H1 (cell line): ENCODE data around the gene PBX3. TPM values are rescaled to one million over a fixed set of nuclear protein-coding genes. Genes with fewer than 3 reads are reported as not detected.

Source experiments
- CTCF ChIA-PET: fragments of 300-600 bp; sonication (Branson Sonifier 250); formaldehyde crosslinking; loops from one replicate; lab custom pipeline; 2021; ENCODE audit not compliant: partially characterized antibody; lab: Charles Lee
- POLR2A ChIA-PET: fragments of 300-600 bp; sonication (Branson Sonifier 250); formaldehyde crosslinking; loops from one replicate; lab custom pipeline; 2021; ENCODE audit warnings: inconsistent platforms; ENCODE audit not compliant: partially characterized antibody; lab: Charles Lee
- DNase-seq, 2 experiments: peaks; one replicate each; pipeline versions ENCODE4 v3.0.0 to v3.0.0-alpha.2; 2010 to 2022; ENCODE audit warnings: low spot score in 2 of 2, low read depth in 1 of 2, mixed read lengths in 1 of 2
- FAIRE-seq: peaks from 2 replicates; lab custom pipeline; 2011; peaks lifted over from hg19 to GRCh38; lab: Jason Lieb, UNC
- H2AFZ ChIP-seq: 2 replicates; pipeline ENCODE4 v1.8.1; 2012; ENCODE audit warnings: low read length, inconsistent platforms
- H2AK5ac ChIP-seq: 2 replicates; pipeline ENCODE4 v1.6.1; 2013; ENCODE audit warnings: low read depth, low read length
- H2BK120ac ChIP-seq: replicated peaks from 2 replicates; pipeline ENCODE3; 2013; ENCODE audit warnings: low read depth, low read length, inconsistent platforms
- H2BK12ac ChIP-seq: 2 replicates; pipeline ENCODE4 v1.6.1; 2013; ENCODE audit warnings: low read depth, low read length
- H2BK15ac ChIP-seq: 2 replicates; pipeline ENCODE4 v1.6.1; 2013; ENCODE audit warnings: low read length
- H2BK20ac ChIP-seq: 2 replicates; pipeline ENCODE4 v1.6.1; 2013; ENCODE audit warnings: low read length
- H2BK5ac ChIP-seq: 2 replicates; pipeline ENCODE4 v1.6.1; 2013; ENCODE audit warnings: low read depth, low read length
- H3K14ac ChIP-seq: 2 replicates; pipeline ENCODE4 v1.6.1; 2013; ENCODE audit warnings: inconsistent platforms; ENCODE audit not compliant: insufficient read length
- H3K18ac ChIP-seq: 2 replicates; pipeline ENCODE4 v1.6.1; 2013; ENCODE audit warnings: low read length; ENCODE audit errors: extremely low read depth
- H3K23ac ChIP-seq: 2 replicates; pipeline ENCODE4 v1.6.1; 2013; ENCODE audit warnings: inconsistent platforms; ENCODE audit not compliant: insufficient read length
- H3K23me2 ChIP-seq: 2 replicates; pipeline ENCODE4 v1.6.1; 2013; ENCODE audit warnings: low read depth, low read length
- H3K27ac ChIP-seq: 2 replicates; pipeline ENCODE4 v1.6.1; 2011; ENCODE audit warnings: low read depth, low read length, inconsistent platforms
- H3K27me3 ChIP-seq, 4 experiments: replicated peaks in 1 of 4; 1 replicate in 1 of 4; 2 replicates in 3 of 4; pipeline versions ENCODE4 v1.6.1 to v1.8.1; 2011 to 2013; ENCODE audit warnings: low read length in 3 of 4, mild to moderate bottlenecking in 3 of 4, inconsistent platforms in 2 of 4, mixed read lengths in 2 of 4, moderate library complexity in 1 of 4; ENCODE audit not compliant: control insufficient read depth in 3 of 4, insufficient read depth in 3 of 4; ENCODE audit errors: extremely low read depth in 1 of 4
- H3K36me3 ChIP-seq, 4 experiments: 2 replicates each; pipeline versions ENCODE4 v1.6.1 to v1.8.1; 2011 to 2013; ENCODE audit warnings: mild to moderate bottlenecking in 4 of 4, low read length in 3 of 4, moderate library complexity in 2 of 4, control low read depth in 1 of 4, inconsistent platforms in 1 of 4; ENCODE audit not compliant: insufficient read depth in 4 of 4, control insufficient read depth in 2 of 4
- H3K4ac ChIP-seq: replicated peaks from 2 replicates; pipeline ENCODE3; 2013; ENCODE audit warnings: low read length, low read depth, mixed read lengths, inconsistent platforms; ENCODE audit not compliant: insufficient read length
- H3K4me1 ChIP-seq, 4 experiments: replicated peaks in 1 of 4; 1 replicate in 1 of 4; 2 replicates in 3 of 4; pipeline versions ENCODE4 v1.6.1 to v1.8.1; 2011 to 2013; ENCODE audit warnings: low read length in 3 of 4, inconsistent platforms in 2 of 4, mixed read lengths in 1 of 4; ENCODE audit not compliant: insufficient read depth in 4 of 4, control insufficient read depth in 3 of 4
- H3K4me2 ChIP-seq, 2 experiments: 2 replicates each; pipeline versions ENCODE4 v1.6.1 to v1.8.1; 2011 to 2013; ENCODE audit warnings: low read depth in 2 of 2, low read length in 2 of 2, control low read depth in 1 of 2, inconsistent platforms in 1 of 2, mild to moderate bottlenecking in 1 of 2; ENCODE audit not compliant: insufficient read depth in 1 of 2
- H3K4me3 ChIP-seq, 4 experiments: fragments of 200-600, 300-600 bp in 1 of 4; sonication (generic), shearing (Covaris generic), sonication (Bioruptor Twin) in 1 of 4; 2 replicates each; pipeline versions ENCODE4 v1.5.1 to v1.8.1; 2011 to 2016; ENCODE audit warnings: low read length in 4 of 4, low read depth in 3 of 4, control low read depth in 2 of 4, inconsistent platforms in 2 of 4, mild to moderate bottlenecking in 2 of 4, mixed read lengths in 1 of 4, moderate library complexity in 1 of 4; ENCODE audit not compliant: insufficient read depth in 2 of 4; ENCODE audit errors: extremely low read depth in 1 of 4
- H3K56ac ChIP-seq: replicated peaks from 2 replicates; pipeline ENCODE3; 2013; ENCODE audit warnings: low read depth, mild to moderate bottlenecking, mixed read lengths, low read length, inconsistent platforms; ENCODE audit not compliant: insufficient read length
- H3K79me1 ChIP-seq: 2 replicates; pipeline ENCODE4 v1.6.1; 2013; ENCODE audit warnings: low read depth, low read length, control low read depth
- H3K79me2 ChIP-seq, 2 experiments: 2 replicates each; pipeline versions ENCODE4 v1.6.1 to v1.8.1; 2012 to 2013; ENCODE audit warnings: low read length in 2 of 2, mild to moderate bottlenecking in 2 of 2, inconsistent platforms in 1 of 2; ENCODE audit not compliant: insufficient read depth in 2 of 2, control insufficient read depth in 1 of 2
- H3K9ac ChIP-seq, 4 experiments: replicated peaks in 1 of 4; 1 replicate in 1 of 4; 2 replicates in 3 of 4; pipeline versions ENCODE4 v1.6.1 to v1.8.1; 2011 to 2013; ENCODE audit warnings: low read depth in 3 of 4, low read length in 3 of 4, control low read depth in 2 of 4, mild to moderate bottlenecking in 2 of 4, moderate library complexity in 2 of 4, inconsistent platforms in 1 of 4; ENCODE audit errors: extremely low read depth in 1 of 4
- H3K9me3 ChIP-seq, 2 experiments: 2 replicates each; pipeline versions ENCODE4 v1.6.1 to v1.8.1; 2012 to 2013; ENCODE audit warnings: mild to moderate bottlenecking in 2 of 2, moderate library complexity in 2 of 2, control low read depth in 1 of 2, inconsistent platforms in 1 of 2, low read depth in 1 of 2, low read length in 1 of 2, mixed read lengths in 1 of 2; ENCODE audit not compliant: insufficient read depth in 2 of 2
- H4K20me1 ChIP-seq, 2 experiments: replicated peaks in 1 of 2; 2 replicates each; pipeline versions ENCODE3 to v1.8.1; 2011 to 2013; ENCODE audit warnings: inconsistent platforms in 2 of 2, low read length in 2 of 2, mild to moderate bottlenecking in 1 of 2; ENCODE audit not compliant: insufficient read depth in 2 of 2, control insufficient read depth in 1 of 2
- H4K5ac ChIP-seq: 2 replicates; pipeline ENCODE4 v1.6.1; 2013; ENCODE audit warnings: low read length, low read depth, mixed read lengths, inconsistent platforms; ENCODE audit not compliant: insufficient read length
- H4K8ac ChIP-seq: 2 replicates; pipeline ENCODE4 v1.8.0; 2013; ENCODE audit warnings: mild to moderate bottlenecking, moderate library complexity, low read length, inconsistent platforms; ENCODE audit not compliant: insufficient read depth; ENCODE audit errors: extremely low read depth
- H4K91ac ChIP-seq: replicated peaks from 2 replicates; pipeline ENCODE3; 2013; ENCODE audit warnings: low read length, mixed read lengths, inconsistent platforms; ENCODE audit not compliant: insufficient read length
- CBX8 ChIP-seq: fragments of 300-800, 300-1000 bp; sonication (generic); IDR thresholded peaks from 2 replicates; pipeline ENCODE4 v1.7.1; 2016; ENCODE audit warnings: low read depth, low read length, borderline replicate concordance
- POLR2AphosphoS5 ChIP-seq: IDR thresholded peaks from 2 replicates; pipeline ENCODE4 v1.6.1; 2011; ENCODE audit warnings: low read depth, low read length
- WGBS, 2 experiments: shearing (Covaris generic) in 1 of 2; methylation state at CpG; one replicate each; pipeline versions ENCODE4 v1.1.6 to v1.1.7; 2013 to 2015; ENCODE audit warnings: low lambda C conversion rate in 2 of 2, mixed read lengths in 2 of 2, inconsistent platforms in 1 of 2, low coverage in 1 of 2, missing lambda C conversion rate in 1 of 2; ENCODE audit not compliant: insufficient replicate concordance in 2 of 2, insufficient coverage in 1 of 2, insufficient read length in 1 of 2; ENCODE audit errors: extremely low coverage in 1 of 2, missing lambda C conversion rate in 1 of 2; 5-methylcytosine and 5-hydroxymethylcytosine counted together
- polyA plus RNA-seq, 7 experiments: library from polyadenylated mRNA; depleted of rRNA in 3 of 7; stranded (reverse) in 5 of 7; unstranded in 2 of 7; fragments of >200 nt in 5 of 7; fragments of 200-250 nt in 2 of 7; gene quantifications; 1 replicate in 5 of 7; 2 replicates in 1 of 7; 4 replicates in 1 of 7; pipeline versions ENCODE4 v1.2.1 to v1.2.3, GENCODE V29; 2011 to 2013; ENCODE audit warnings: missing spikeins in 2 of 7, mixed read lengths in 2 of 7
- total RNA-seq: library from RNA; stranded (reverse); fragmentation: NEBNext Ultra II Directional; extraction: Animal tissue kit (Norgen Biotek cat#: 25700); gene quantifications from 2 replicates; pipeline ENCODE4 v1.2.1, GENCODE V29; 2021

PBX3 gene
- total and polyA plus RNA-seq, 2 of the 8 experiments (the other 6 are each of a cell fraction or from before 2014, with no cell fraction given), result 22.7 to 44.3 TPM

DNA sequence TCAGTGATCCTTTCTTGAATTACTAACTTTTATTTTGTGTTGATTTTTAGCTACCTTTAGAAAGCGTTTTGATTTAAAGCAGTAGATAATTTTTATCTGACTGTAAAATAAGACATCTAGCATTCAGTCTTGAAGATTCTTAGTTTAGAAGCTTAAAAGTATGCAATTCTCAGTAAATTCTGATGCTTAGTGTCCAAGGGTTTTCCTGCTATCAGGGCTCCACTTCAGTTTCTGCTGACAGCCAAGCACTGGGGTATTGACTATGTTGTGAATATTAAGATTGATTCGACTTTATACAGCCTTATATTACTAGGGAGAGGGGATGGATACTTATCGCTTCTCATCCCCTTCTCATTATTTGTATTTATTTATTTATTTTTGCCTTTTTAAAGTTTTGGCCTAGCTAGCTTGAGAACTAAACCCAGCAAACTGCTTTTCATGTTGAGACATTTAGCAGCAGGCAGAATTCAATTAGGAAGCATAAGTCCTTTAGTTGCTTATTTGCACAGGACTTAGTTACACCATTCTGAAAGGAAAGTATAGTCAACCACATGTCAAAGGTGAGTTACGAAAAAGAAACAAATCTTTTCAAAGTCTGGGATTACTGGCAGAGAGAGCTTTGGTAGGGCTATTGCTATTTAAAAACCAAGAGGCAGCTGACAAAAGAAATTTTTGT, 2.9 kb downstream of the PBX3 start:
- peaks cover 15% of the 10 kb centered on the region for H3K23me2 ChIP-seq
- no peaks in the 10 kb centered on the region for H4K20me1 ChIP-seq
- peak overlapping the region in 1 of 4 experiments; percentile 99; a peak in 2 of 8 replicates for H3K4me3 ChIP-seq
- H3K36me3 ChIP-seq, result peaks cover 0 to 38% (median 1%) of the 10 kb centered on the region in 4 experiments; a peak in 1 of 8 replicates
- H2AK5ac ChIP-seq, result no peak overlapping the region
- H3K4me2 ChIP-seq, result peak overlapping the region; percentile 88 to 92
- no peak overlapping the region for H4K8ac ChIP-seq
- POLR2A ChIA-PET, result interaction anchor here (0.6 to 2.1 kb wide), 3 partner anchors 9 to 249 kb away, joined by 3 to 7 read pairs (median 5); no protein-coding TSS in a partner anchor
- no peaks in the 10 kb centered on the region for H3K79me1 ChIP-seq
- H3K79me2 ChIP-seq, result peaks cover 0 to 67% of the 10 kb centered on the region in 2 experiments; a peak in 2 of 4 replicates
- TF ChIP-seq CBX8 (no peak), POLR2AphosphoS5 (no peak)
- 64% methylated on average over 4 of the region's 4 CpGs; no CpG with 5 or more reads in 1 of the 2 experiments for WGBS, 2 experiments
- peaks cover 4 to 30% (median 10%) of the 10 kb centered on the region in 4 experiments; a peak in 4 of 7 replicates for H3K4me1 ChIP-seq
- DNase-seq, result no peak
- no peak overlapping the region for H2AFZ ChIP-seq
- H2BK5ac ChIP-seq, result no peak overlapping the region
- H3K14ac ChIP-seq, result no peak overlapping the region
- no peak overlapping the region for H3K56ac ChIP-seq
- no peaks in the 10 kb centered on the region for H3K27me3 ChIP-seq
- H2BK20ac ChIP-seq, result no peak overlapping the region
- no peaks in the 10 kb centered on the region for H3K9me3 ChIP-seq
- FAIRE-seq, result no peak
- no peak overlapping the region for H2BK120ac ChIP-seq
- H3K23ac ChIP-seq, result no peak overlapping the region
- no peak overlapping the region for H4K5ac ChIP-seq
- H3K27ac ChIP-seq, result no peak overlapping the region
- CTCF ChIA-PET, result interaction anchor here (0.8 to 1.1 kb wide), 4 partner anchors 10 to 343 kb away, joined by 3 to 4 read pairs (median 4); no protein-coding TSS in a partner anchor
- no peak overlapping the region for H2BK12ac ChIP-seq
- H2BK15ac ChIP-seq, result no peak overlapping the region
- no peak overlapping the region for H3K4ac ChIP-seq
- H3K9ac ChIP-seq, result no peak overlapping the region
- no peak overlapping the region for H4K91ac ChIP-seq
- no peak overlapping the region for H3K18ac ChIP-seq
